SK-N-SH treated with all-trans-retinoic acid at 6 μM for 48 hours (cell line): ENCODE data around the gene DNAJB1.

ENCODE experiments used
- ATAC-seq: fragments of 200-7000 bp; cut with Tn5 transposase; 3 replicates; pipeline ENCODE4 v1.9.1; 2020; ENCODE audit warnings: mild to moderate bottlenecking, moderate library complexity
- ARNTL ChIP-seq: fragments of 450-650 bp; formaldehyde crosslinking; IDR thresholded peaks from 2 replicates; pipeline ENCODE4 v1.5.0; 2020; ENCODE audit warnings: low read depth, mild to moderate bottlenecking, moderate library complexity, borderline replicate concordance
- BACH2 ChIP-seq: fragments of 250-450 bp; sonication (Bioruptor Pico); IDR thresholded peaks from 2 replicates; pipeline ENCODE4 v1.9.0; 2021; ENCODE audit warnings: mild to moderate bottlenecking, borderline replicate concordance
- CSDC2 ChIP-seq: fragments of 250-450 bp; sonication (Bioruptor Pico); IDR thresholded peaks from 2 replicates; pipeline ENCODE4 v1.5.0; 2020; ENCODE audit warnings: mild to moderate bottlenecking, moderate library complexity
- GLIS3 ChIP-seq: fragments of 250-450 bp; sonication (Bioruptor Pico); IDR thresholded peaks from 2 replicates; pipeline ENCODE4 v1.5.0; 2020; ENCODE audit warnings: mild to moderate bottlenecking, moderate library complexity
- ISL1 ChIP-seq: fragments of 250-450 bp; sonication (Bioruptor Pico); IDR thresholded peaks from 2 replicates; pipeline ENCODE4 v2.1.2; 2022; ENCODE audit warnings: mild to moderate bottlenecking, moderate library complexity
- OSR1 ChIP-seq: fragments of 250-450 bp; sonication (Bioruptor Pico); IDR thresholded peaks from 2 replicates; pipeline ENCODE4 v1.8.0; 2022; ENCODE audit warnings: moderate library complexity, mild to moderate bottlenecking, inconsistent platforms
- PPARA ChIP-seq: fragments of 250-450 bp; sonication (Bioruptor Pico); IDR thresholded peaks from 2 replicates; pipeline ENCODE4 v1.5.0; 2020; ENCODE audit warnings: mild to moderate bottlenecking, borderline replicate concordance
- RARB ChIP-seq: fragments of 250-450 bp; sonication (Bioruptor Pico); IDR thresholded peaks from 2 replicates; pipeline ENCODE4 v1.8.0; 2021; ENCODE audit warnings: mild to moderate bottlenecking, moderate library complexity
- SNAI2 ChIP-seq: fragments of 250-450 bp; sonication (Bioruptor Pico); IDR thresholded peaks from 2 replicates; pipeline ENCODE4 v1.5.0; 2020; ENCODE audit warnings: mild to moderate bottlenecking, moderate library complexity
- TCF4 ChIP-seq: fragments of 250-450 bp; sonication (Bioruptor Pico); IDR thresholded peaks from 2 replicates; pipeline ENCODE4 v1.8.0; 2021; ENCODE audit warnings: mild to moderate bottlenecking, moderate library complexity, borderline replicate concordance
- TOX ChIP-seq: fragments of 250-450 bp; sonication (Bioruptor Pico); IDR thresholded peaks from 2 replicates; pipeline ENCODE4 v1.8.0; 2021; ENCODE audit warnings: mild to moderate bottlenecking, moderate library complexity, borderline replicate concordance
- ZC3H10 ChIP-seq: fragments of 250-450 bp; sonication (Bioruptor Pico); IDR thresholded peaks from 2 replicates; pipeline ENCODE4 v1.5.1; 2021; ENCODE audit warnings: mild to moderate bottlenecking, moderate library complexity
- ZFP3 ChIP-seq: fragments of 250-450 bp; sonication (Bioruptor Pico); IDR thresholded peaks from 2 replicates; pipeline ENCODE4 v1.5.0; 2020; ENCODE audit warnings: mild to moderate bottlenecking, moderate library complexity
- ZNF565 ChIP-seq: fragments of 450-650 bp; formaldehyde crosslinking; conservative IDR thresholded peaks from 2 replicates; pipeline ENCODE4 v1.5.0; 2020; ENCODE audit warnings: low read depth, mild to moderate bottlenecking, moderate library complexity
- ZNF70 ChIP-seq: fragments of 450-650 bp; formaldehyde crosslinking; IDR thresholded peaks from 2 replicates; pipeline ENCODE4 v1.5.0; 2020; ENCODE audit warnings: mild to moderate bottlenecking, moderate library complexity
- ZNF8 ChIP-seq: fragments of 450-650 bp; formaldehyde crosslinking; IDR thresholded peaks from 2 replicates; pipeline ENCODE4 v1.5.0; 2020; ENCODE audit warnings: mild to moderate bottlenecking, moderate library complexity
- TF ChIP-seq, protein P1 (sequence below): fragments of 250-450 bp; sonication (Bioruptor Pico); IDR thresholded peaks from 2 replicates; pipeline ENCODE4 v1.5.0; 2020; ENCODE audit warnings: mild to moderate bottlenecking, moderate library complexity
- TF ChIP-seq, protein P2 (sequence below): fragments of 250-450 bp; sonication (Bioruptor Pico); IDR thresholded peaks from 2 replicates; pipeline ENCODE4 v1.8.0; 2020; ENCODE audit warnings: mild to moderate bottlenecking, moderate library complexity, borderline replicate concordance
- TF ChIP-seq, protein P3 (sequence below): fragments of 250-450 bp; sonication (Bioruptor Pico); IDR thresholded peaks from 2 replicates; pipeline ENCODE4 v1.8.0; 2021; ENCODE audit warnings: low read depth, mild to moderate bottlenecking, moderate library complexity, borderline replicate concordance
- TF ChIP-seq, protein P4 (sequence below): fragments of 250-450 bp; sonication (Bioruptor Pico); IDR thresholded peaks from 2 replicates; pipeline ENCODE4 v1.5.1; 2021; ENCODE audit warnings: mild to moderate bottlenecking, moderate library complexity

DNAJB1 gene

DNA sequence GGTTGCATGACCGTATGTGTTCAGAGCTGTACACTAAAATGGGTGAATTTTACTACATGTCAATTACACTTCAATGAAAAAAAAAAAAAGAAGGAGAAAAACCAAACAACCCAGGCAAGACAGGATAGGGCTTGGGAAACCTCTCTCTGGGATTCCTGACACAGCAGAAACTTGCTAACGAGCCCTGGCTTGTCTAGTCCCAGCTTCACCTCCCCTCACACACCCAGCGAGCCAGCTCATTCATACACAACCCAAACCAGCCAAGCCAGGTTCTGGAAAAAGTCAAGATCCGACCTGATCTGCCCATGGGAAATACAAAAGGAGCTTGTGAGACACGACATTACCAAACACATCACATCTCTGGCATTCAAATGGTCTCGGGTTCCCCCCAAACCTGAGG is 7.5 kb upstream of the DNAJB1 start:
- ATAC-seq = no peak
- TF ChIP-seq, protein P1, sequence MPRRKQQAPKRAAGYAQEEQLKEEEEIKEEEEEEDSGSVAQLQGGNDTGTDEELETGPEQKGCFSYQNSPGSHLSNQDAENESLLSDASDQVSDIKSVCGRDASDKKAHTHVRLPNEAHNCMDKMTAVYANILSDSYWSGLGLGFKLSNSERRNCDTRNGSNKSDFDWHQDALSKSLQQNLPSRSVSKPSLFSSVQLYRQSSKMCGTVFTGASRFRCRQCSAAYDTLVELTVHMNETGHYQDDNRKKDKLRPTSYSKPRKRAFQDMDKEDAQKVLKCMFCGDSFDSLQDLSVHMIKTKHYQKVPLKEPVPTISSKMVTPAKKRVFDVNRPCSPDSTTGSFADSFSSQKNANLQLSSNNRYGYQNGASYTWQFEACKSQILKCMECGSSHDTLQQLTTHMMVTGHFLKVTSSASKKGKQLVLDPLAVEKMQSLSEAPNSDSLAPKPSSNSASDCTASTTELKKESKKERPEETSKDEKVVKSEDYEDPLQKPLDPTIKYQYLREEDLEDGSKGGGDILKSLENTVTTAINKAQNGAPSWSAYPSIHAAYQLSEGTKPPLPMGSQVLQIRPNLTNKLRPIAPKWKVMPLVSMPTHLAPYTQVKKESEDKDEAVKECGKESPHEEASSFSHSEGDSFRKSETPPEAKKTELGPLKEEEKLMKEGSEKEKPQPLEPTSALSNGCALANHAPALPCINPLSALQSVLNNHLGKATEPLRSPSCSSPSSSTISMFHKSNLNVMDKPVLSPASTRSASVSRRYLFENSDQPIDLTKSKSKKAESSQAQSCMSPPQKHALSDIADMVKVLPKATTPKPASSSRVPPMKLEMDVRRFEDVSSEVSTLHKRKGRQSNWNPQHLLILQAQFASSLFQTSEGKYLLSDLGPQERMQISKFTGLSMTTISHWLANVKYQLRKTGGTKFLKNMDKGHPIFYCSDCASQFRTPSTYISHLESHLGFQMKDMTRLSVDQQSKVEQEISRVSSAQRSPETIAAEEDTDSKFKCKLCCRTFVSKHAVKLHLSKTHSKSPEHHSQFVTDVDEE (CRISPR knock-in tag) = no peak
- TF ChIP-seq ZC3H10 (CRISPR knock-in tag) (no peak), ZNF565 (no peak), ZNF70 (CRISPR knock-in tag) (no peak), ARNTL (CRISPR knock-in tag) (no peak), GLIS3 (no peak), ISL1 (CRISPR knock-in tag) (no peak), TCF4 (no peak), PPARA (CRISPR knock-in tag) (no peak), CSDC2 (no peak), RARB (no peak), TOX (CRISPR knock-in tag) (no peak), BACH2 (CRISPR knock-in tag) (no peak), ZNF8 (CRISPR knock-in tag) (no peak), OSR1 (CRISPR knock-in tag) (no peak)
- TF ChIP-seq, protein P2, sequence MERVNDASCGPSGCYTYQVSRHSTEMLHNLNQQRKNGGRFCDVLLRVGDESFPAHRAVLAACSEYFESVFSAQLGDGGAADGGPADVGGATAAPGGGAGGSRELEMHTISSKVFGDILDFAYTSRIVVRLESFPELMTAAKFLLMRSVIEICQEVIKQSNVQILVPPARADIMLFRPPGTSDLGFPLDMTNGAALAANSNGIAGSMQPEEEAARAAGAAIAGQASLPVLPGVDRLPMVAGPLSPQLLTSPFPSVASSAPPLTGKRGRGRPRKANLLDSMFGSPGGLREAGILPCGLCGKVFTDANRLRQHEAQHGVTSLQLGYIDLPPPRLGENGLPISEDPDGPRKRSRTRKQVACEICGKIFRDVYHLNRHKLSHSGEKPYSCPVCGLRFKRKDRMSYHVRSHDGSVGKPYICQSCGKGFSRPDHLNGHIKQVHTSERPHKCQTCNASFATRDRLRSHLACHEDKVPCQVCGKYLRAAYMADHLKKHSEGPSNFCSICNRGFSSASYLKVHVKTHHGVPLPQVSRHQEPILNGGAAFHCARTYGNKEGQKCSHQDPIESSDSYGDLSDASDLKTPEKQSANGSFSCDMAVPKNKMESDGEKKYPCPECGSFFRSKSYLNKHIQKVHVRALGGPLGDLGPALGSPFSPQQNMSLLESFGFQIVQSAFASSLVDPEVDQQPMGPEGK = no peak
- TF ChIP-seq, protein P3, sequence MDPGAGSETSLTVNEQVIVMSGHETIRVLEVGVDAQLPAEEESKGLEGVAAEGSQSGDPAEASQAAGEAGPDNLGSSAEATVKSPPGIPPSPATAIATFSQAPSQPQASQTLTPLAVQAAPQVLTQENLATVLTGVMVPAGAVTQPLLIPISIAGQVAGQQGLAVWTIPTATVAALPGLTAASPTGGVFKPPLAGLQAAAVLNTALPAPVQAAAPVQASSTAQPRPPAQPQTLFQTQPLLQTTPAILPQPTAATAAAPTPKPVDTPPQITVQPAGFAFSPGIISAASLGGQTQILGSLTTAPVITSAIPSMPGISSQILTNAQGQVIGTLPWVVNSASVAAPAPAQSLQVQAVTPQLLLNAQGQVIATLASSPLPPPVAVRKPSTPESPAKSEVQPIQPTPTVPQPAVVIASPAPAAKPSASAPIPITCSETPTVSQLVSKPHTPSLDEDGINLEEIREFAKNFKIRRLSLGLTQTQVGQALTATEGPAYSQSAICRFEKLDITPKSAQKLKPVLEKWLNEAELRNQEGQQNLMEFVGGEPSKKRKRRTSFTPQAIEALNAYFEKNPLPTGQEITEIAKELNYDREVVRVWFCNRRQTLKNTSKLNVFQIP (CRISPR knock-in tag) = no peak
- TF ChIP-seq, protein P4, sequence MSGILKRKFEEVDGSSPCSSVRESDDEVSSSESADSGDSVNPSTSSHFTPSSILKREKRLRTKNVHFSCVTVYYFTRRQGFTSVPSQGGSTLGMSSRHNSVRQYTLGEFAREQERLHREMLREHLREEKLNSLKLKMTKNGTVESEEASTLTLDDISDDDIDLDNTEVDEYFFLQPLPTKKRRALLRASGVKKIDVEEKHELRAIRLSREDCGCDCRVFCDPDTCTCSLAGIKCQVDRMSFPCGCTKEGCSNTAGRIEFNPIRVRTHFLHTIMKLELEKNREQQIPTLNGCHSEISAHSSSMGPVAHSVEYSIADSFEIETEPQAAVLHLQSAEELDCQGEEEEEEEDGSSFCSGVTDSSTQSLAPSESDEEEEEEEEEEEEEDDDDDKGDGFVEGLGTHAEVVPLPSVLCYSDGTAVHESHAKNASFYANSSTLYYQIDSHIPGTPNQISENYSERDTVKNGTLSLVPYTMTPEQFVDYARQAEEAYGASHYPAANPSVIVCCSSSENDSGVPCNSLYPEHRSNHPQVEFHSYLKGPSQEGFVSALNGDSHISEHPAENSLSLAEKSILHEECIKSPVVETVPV = no peak

DNA sequence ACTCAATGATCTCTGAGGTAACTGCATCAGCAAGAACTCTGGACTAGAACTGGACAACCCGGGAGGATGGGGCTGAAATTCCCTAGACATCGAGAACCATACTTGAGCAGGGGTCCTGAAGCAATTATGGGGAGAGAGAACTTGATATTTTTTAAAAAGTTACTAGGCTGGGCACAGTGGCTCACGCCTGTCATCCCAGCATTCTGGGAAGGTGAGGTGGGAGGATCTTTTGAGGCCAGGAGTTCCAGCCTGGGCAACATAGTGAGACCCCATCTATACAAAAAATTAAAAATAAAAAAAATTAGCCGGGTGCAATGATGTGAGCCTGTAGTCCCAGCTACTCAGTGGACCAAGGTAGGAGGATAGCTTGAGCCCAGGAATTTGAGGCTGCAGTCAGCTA is 2.3 kb upstream of the DNAJB1 start:
- no peak for TF ChIP-seq GLIS3
- no peak for TF ChIP-seq BACH2 (CRISPR knock-in tag)
- TF ChIP-seq, protein P3 (CRISPR knock-in tag) = no peak
- TF ChIP-seq ZNF8 (CRISPR knock-in tag) = no peak
- no peak for TF ChIP-seq SNAI2 (CRISPR knock-in tag)
- TF ChIP-seq ZFP3 (CRISPR knock-in tag) = no peak
- no peak for TF ChIP-seq TOX (CRISPR knock-in tag)
- no peak for TF ChIP-seq ISL1 (CRISPR knock-in tag)
- TF ChIP-seq, protein P2 = no peak
- no peak for TF ChIP-seq TCF4
- TF ChIP-seq ZNF565 = no peak
- no peak for TF ChIP-seq ARNTL (CRISPR knock-in tag)
- TF ChIP-seq, all 23 proteins: peak for 0

More for the DNA sequence above, 2.3 kb upstream of the DNAJB1 start:
- ATAC-seq = no peak
